Astrocyte of the spinal cord (primary cell): ENCODE results near the gene OR5H14.
"Not testable (repeated sequence)": the region's sequence is repeated elsewhere in the genome, so short reads cannot be mapped to it uniquely, and the experiment has no call there.

Source experiments
- DNase-seq: peaks from one replicate; pipeline ENCODE4 v3.0.0; 2011; ENCODE audit warnings: low read depth, low spot score
- H3K4me3 ChIP-seq: 2 replicates; pipeline ENCODE4 v1.5.1; 2011; ENCODE audit warnings: low read depth, mild to moderate bottlenecking, low read length, moderate library complexity
- in situ Hi-C: cut with HindIII; loops from 2 replicates; pipeline ENCODE4 v1.10.0; 2017; ENCODE audit warnings: low sequenced_read_pairs
- TF ChIP-seq, protein P1 (sequence below): IDR thresholded peaks from 2 replicates; pipeline ENCODE4 v1.5.1; 2012; ENCODE audit warnings: low read depth, mild to moderate bottlenecking, low read length, inconsistent platforms

OR5H14 gene

DNA sequence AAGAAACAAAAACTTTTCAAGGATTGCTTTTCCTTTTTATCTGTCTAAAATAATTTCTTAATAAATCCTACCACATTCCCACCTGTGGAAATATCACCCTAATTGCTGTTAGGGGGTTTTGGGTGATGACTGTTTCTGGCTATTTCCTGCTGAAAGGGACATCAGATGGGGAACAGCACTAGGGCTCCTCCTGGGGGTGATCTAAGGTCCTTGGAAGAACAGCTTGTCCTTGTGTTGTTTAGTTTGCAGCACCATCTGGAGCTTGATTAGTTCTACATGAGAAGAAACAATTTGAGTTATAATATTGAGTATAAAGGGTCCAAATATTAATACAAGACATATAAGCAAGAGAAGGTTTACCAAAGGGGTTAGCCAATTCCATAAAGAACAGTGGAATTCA, 37.9 kb downstream of the OR5H14 start:
- no peak overlapping the region for H3K4me3 ChIP-seq
- in situ Hi-C loops, result no loop called here
- DNase-seq, result no peak
- TF ChIP-seq, protein P1, sequence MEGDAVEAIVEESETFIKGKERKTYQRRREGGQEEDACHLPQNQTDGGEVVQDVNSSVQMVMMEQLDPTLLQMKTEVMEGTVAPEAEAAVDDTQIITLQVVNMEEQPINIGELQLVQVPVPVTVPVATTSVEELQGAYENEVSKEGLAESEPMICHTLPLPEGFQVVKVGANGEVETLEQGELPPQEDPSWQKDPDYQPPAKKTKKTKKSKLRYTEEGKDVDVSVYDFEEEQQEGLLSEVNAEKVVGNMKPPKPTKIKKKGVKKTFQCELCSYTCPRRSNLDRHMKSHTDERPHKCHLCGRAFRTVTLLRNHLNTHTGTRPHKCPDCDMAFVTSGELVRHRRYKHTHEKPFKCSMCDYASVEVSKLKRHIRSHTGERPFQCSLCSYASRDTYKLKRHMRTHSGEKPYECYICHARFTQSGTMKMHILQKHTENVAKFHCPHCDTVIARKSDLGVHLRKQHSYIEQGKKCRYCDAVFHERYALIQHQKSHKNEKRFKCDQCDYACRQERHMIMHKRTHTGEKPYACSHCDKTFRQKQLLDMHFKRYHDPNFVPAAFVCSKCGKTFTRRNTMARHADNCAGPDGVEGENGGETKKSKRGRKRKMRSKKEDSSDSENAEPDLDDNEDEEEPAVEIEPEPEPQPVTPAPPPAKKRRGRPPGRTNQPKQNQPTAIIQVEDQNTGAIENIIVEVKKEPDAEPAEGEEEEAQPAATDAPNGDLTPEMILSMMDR, result no peak

DNA sequence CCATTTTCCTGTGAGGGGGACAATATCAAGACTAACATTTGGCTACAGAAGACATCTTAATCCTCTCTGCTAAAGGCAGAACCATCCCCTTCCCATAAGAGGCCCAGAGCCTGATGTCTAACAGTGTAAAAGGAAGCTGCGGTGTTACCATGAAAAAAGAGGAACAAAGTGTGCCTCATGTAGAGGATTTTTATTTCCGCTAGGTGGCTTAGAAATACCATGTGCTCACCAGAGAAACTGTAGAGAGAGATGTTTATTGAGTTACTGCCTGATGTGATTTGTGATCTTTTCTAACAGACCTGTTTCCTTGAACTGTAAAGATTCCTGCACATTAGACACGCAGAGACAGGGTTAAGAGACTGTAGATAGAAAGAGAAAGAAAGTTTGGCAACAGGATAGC, 41.3 kb downstream of the OR5H14 start:
- in situ Hi-C loops, result no loop called here
- DNase-seq, result no peak
- TF ChIP-seq, protein P1, result no peak
- no peak overlapping the region for H3K4me3 ChIP-seq

DNA sequence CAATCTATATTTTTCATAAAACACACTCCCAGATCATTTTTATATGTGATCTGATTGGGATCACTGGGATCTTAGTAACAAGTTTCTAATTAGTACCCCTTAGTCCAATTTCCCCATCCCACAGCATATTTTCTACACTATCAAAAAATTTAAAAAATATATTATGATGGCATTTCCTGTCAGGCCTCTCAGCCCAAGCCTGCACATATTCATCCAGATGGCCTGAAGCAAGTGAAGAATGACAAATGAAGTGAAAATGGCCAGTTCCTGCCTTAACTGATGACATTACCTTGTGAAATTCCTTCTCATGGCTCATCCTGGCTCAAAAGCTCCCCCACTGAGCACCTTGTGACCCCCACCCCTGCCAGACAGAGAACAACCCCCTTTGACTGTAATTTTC, 43.6 kb downstream of the OR5H14 start:
- in situ Hi-C loops, result not testable (repeated sequence)

DNA sequence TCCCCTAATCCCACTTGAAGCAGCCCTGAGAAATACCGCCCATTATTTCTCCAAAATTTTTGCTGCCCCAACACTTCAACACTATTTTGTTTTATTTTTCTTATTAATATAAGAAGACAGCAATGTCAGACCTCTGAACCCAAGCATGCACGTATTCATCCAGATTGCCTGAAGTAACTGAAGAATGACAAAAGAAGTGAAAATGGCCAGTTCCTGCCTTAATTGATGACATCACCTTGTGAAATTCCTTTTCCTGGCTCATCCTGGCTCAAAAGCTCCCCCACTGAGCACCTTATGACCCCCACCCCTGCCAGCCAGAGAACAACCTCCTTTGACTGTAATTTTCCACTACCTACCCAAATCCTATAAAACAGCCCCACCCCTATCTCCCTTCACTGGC, 49.0 kb downstream of the OR5H14 start:
- not testable (repeated sequence) for DNase-seq

More for the DNA sequence above, 43.6 kb downstream of the OR5H14 start:
- not testable (repeated sequence) for DNase-seq, H3K4me3 ChIP-seq

DNA sequence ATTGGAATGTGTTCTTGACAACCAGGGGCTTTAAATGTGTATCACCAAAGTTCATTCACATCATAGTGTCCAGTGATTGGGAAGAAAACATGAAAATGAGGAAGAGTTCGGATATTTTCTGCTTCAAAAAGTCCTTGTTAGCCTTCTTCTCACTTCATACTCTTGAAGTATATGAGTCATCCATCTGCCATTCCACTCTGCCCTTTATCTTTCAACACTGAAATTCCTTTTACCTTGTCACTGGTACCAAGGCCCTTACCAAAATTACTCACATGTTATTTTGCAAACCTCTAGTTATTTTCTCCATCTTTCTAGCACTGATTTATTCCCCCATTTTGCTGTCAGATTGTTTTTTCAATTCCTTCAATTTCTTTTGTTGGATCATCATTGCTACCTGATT, 51.7 kb downstream of the OR5H14 start:
- H3K4me3 ChIP-seq, result no peak overlapping the region
- TF ChIP-seq, protein P1, result no peak
- in situ Hi-C loops, result no loop called here
- no peak for DNase-seq

More for the DNA sequence above, 49.0 kb downstream of the OR5H14 start:
- H3K4me3 ChIP-seq, in situ Hi-C loops: not testable (repeated sequence)
